Osteocyte (in vitro differentiated cells): ENCODE results near the gene GPHA2. TPM values are rescaled to one million over a fixed set of nuclear protein-coding genes. Genes with fewer than 3 reads are reported as not detected.
A peak's percentile ranks its signal among the peaks of the same experiment; 100 is the strongest.

Experiments used
- DNase-seq: peaks from one replicate; pipeline ENCODE4 v3.0.0; 2021; ENCODE audit warnings: mixed read lengths; ENCODE audit not compliant: unreplicated experiment; ENCODE audit errors: extremely low spot score
- H3K27ac Mint-ChIP-seq: one replicate; pipeline ENCODE4 v1.8.0; 2021; ENCODE audit warnings: mild to moderate bottlenecking, mixed read lengths; ENCODE audit not compliant: unreplicated experiment
- H3K27me3 Mint-ChIP-seq: one replicate; pipeline ENCODE4 v1.8.0; 2021; ENCODE audit warnings: mixed read lengths; ENCODE audit not compliant: unreplicated experiment
- H3K36me3 Mint-ChIP-seq: one replicate; pipeline ENCODE4 v1.8.0; 2021; ENCODE audit warnings: mixed read lengths; ENCODE audit not compliant: unreplicated experiment
- H3K4me1 Mint-ChIP-seq: one replicate; pipeline ENCODE4 v1.8.0; 2021; ENCODE audit warnings: mixed read lengths; ENCODE audit not compliant: unreplicated experiment
- H3K4me3 Mint-ChIP-seq: one replicate; pipeline ENCODE4 v1.8.0; 2021; ENCODE audit warnings: mild to moderate bottlenecking, moderate library complexity, mixed read lengths; ENCODE audit not compliant: unreplicated experiment
- H3K9me3 Mint-ChIP-seq: one replicate; pipeline ENCODE4 v1.8.0; 2021; ENCODE audit warnings: mixed read lengths; ENCODE audit not compliant: unreplicated experiment
- total RNA-seq: library from RNA; stranded (reverse); gene quantifications from 2 replicates; pipeline ENCODE4 v1.2.1, GENCODE V29; 2021
- TF ChIP-seq, protein P1 (sequence below): fragments of 200-600 bp; sonication (generic); IDR thresholded peaks from 2 replicates; pipeline ENCODE4 v1.5.0; 2021; ENCODE audit warnings: antibody characterized with exemption, mild to moderate bottlenecking, moderate library complexity

The GPHA2 gene
- total RNA-seq, 1 donor from 2014 or later: not detected

DNA sequence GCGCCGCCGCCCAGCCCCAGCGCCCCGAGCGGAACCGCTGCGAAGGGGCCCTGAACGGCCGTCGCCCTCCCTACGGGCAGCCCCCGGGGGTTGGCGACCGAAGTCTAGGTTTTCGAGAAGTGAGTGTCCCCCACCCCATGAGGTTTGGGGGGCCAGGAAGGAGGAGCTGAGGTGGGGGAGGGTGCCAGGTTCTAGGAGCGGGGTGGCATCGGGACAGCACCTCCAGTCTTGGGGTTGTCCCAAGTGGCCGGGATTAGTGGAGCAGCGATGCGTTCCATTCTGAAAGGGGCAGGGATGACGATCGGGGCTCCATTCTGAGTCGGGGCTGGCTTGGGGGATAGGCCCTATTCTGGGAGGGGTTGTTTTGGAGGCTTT, 10.8 kb downstream of the GPHA2 start:
- no peak for DNase-seq
- TF ChIP-seq, protein P1, sequence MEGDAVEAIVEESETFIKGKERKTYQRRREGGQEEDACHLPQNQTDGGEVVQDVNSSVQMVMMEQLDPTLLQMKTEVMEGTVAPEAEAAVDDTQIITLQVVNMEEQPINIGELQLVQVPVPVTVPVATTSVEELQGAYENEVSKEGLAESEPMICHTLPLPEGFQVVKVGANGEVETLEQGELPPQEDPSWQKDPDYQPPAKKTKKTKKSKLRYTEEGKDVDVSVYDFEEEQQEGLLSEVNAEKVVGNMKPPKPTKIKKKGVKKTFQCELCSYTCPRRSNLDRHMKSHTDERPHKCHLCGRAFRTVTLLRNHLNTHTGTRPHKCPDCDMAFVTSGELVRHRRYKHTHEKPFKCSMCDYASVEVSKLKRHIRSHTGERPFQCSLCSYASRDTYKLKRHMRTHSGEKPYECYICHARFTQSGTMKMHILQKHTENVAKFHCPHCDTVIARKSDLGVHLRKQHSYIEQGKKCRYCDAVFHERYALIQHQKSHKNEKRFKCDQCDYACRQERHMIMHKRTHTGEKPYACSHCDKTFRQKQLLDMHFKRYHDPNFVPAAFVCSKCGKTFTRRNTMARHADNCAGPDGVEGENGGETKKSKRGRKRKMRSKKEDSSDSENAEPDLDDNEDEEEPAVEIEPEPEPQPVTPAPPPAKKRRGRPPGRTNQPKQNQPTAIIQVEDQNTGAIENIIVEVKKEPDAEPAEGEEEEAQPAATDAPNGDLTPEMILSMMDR: no peak
- Mint-ChIP-seq H3K9me3 (no peaks in the 10 kb centered on the region), H3K4me1 (peaks cover 25% of the 10 kb centered on the region), H3K27ac (peak overlapping the region; percentile 71), H3K4me3 (peak overlapping the region; percentile 95), H3K27me3 (no peaks in the 10 kb centered on the region), H3K36me3 (peaks cover 11% of the 10 kb centered on the region)

GRCh38 chr11:64923944-64924909, 11.5 kb downstream of the GPHA2 start, which contains the start of gene PPP2R5B:
Gene PPP2R5B, plus strand, starts transcription at chr11:64924689. Its CDS starts 1,046 bp downstream, at chr11:64925735.
- Mint-ChIP-seq H3K27me3 (no peaks in the 10 kb centered on the region), H3K4me1 (peaks cover 25% of the 10 kb centered on the region), H3K27ac (peak within 1 kb of the TSS; percentile 99), H3K9me3 (no peaks in the 10 kb centered on the region), H3K4me3 (peak within 1 kb of the TSS; percentile 95), H3K36me3 (peaks cover 8% of the 10 kb centered on the region)
- peak; percentile 94 for DNase-seq
- TF ChIP-seq, protein P1: no peak

DNA sequence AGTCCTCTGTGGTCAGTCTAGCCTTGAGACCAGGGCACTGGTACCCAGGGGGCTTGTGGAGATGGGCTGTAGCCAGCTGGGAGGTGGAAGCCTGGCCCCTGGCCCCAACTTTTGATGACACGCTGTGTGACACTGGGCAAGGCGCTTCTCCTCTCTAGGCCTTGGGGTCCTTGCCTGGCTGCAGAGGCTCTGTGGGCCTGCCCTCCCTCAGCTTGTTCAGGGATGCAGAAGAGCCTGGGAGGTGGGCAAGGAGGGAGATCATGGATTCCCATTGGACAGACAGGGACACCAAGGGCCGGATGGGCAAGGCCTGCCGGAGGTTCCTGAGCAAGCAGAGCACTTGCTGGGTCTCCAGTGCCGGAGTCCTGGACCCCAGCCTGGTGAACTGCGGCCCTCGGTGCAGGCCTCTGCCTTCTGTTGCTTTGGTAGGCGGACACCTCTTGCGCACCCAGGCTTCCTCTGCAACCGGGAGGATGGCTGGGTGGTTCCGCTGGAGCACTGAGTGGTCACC, 12.5 kb downstream of the GPHA2 start:
- Mint-ChIP-seq H3K36me3 (peaks cover 8% of the 10 kb centered on the region), H3K4me3 (no peak overlapping the region), H3K27me3 (no peaks in the 10 kb centered on the region), H3K27ac (peak overlapping the region; percentile 99), H3K9me3 (no peaks in the 10 kb centered on the region), H3K4me1 (peaks cover 28% of the 10 kb centered on the region)
- DNase-seq: no peak
- TF ChIP-seq, protein P1: no peak

DNA sequence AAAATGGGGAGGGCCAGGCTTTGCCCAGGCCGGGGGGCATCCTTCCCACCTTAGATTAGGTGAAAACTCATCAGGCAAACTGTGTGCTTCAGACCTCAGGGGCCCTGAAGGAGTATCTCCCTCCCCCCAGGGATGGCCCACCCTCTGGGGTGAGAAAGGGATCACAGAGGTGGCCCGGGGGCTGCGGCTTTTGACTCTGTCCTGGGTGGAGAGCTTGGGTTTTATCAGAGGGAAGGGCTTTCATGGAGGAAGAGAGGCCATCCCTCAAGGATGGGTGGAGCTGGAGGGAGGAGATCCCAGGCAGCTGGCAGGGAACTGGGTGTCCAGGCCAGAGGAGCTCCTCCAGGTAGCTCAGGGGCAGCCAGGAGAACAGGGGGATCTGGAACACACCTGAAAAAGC, 14.3 kb downstream of the GPHA2 start:
- TF ChIP-seq, protein P1: no peak
- H3K4me3 Mint-ChIP-seq: no peak overlapping the region
- H3K27me3 Mint-ChIP-seq: no peaks in the 10 kb centered on the region
- H3K36me3 Mint-ChIP-seq: no peaks in the 10 kb centered on the region
- peaks cover 34% of the 10 kb centered on the region for H3K4me1 Mint-ChIP-seq
- H3K27ac Mint-ChIP-seq: no peak overlapping the region
- no peak for DNase-seq
- H3K9me3 Mint-ChIP-seq: no peaks in the 10 kb centered on the region

GRCh38 chr11:64920124-64920523, 15.6 kb downstream of the GPHA2 start:
- H3K9me3 Mint-ChIP-seq: no peaks in the 10 kb centered on the region
- H3K27me3 Mint-ChIP-seq: no peaks in the 10 kb centered on the region
- H3K27ac Mint-ChIP-seq: no peak overlapping the region
- no peak overlapping the region for H3K4me3 Mint-ChIP-seq
- TF ChIP-seq, protein P1: no peak
- DNase-seq: no peak
- no peaks in the 10 kb centered on the region for H3K36me3 Mint-ChIP-seq
- H3K4me1 Mint-ChIP-seq: peaks cover 33% of the 10 kb centered on the region
